ENCODE results near the gene NDUFB10.

- TF ChIP-seq REST (IDR thresholded peaks at IDR 0.05; ENCODE audit: unreplicated experiment): no peak
- no peak for TF ChIP-seq POLR2AphosphoS5 (IDR thresholded peaks at IDR 0.05; ENCODE audit: low read depth)
- TF ChIP-seq CTCF (conservative IDR thresholded peaks at IDR 0.05; ENCODE audit: low read depth in 2 of 2): no peak
These were observed 49.9 kb downstream of the NDUFB10 start for GRCh38 chr16:2009164-2009711.
